NAMALWA (cell line): ENCODE measurements around the gene DDX17.

ENCODE experiments used
- DNase-seq: peaks from one replicate; pipeline ENCODE4 v3.0.0-alpha.2; 2015; ENCODE audit warnings: low spot score

DDX17 gene

GRCh38 chr22:38448945-38449745 is 57.0 kb downstream of the DDX17 start:
- no peak for DNase-seq

- DNase-seq, result no peak
Measured at GRCh38 chr22:38446018-38446601, 60.0 kb downstream of the DDX17 start.

- DNase-seq, result no peak
Measured at GRCh38 chr22:38444783-38445182, 61.3 kb downstream of the DDX17 start.

GRCh38 chr22:38443628-38444521 is 62.2 kb downstream of the DDX17 start:
- no peak for DNase-seq

GRCh38 chr22:38442967-38443627 is 63.0 kb downstream of the DDX17 start:
- no peak for DNase-seq

- DNase-seq, result no peak
Measured at GRCh38 chr22:38441620-38442287, 64.4 kb downstream of the DDX17 start.

GRCh38 chr22:38440747-38441350 is 65.3 kb downstream of the DDX17 start:
- no peak for DNase-seq

- no peak for DNase-seq
Measured at GRCh38 chr22:38437416-38437815, 68.7 kb downstream of the DDX17 start.

- no peak for DNase-seq
Measured at GRCh38 chr22:38436629-38437395, 69.3 kb downstream of the DDX17 start.

GRCh38 chr22:38435965-38436364 is 70.1 kb downstream of the DDX17 start:
- DNase-seq, result no peak

GRCh38 chr22:38435010-38435409 is 71.1 kb downstream of the DDX17 start:
- no peak for DNase-seq

- no peak for DNase-seq
Measured at GRCh38 chr22:38433871-38434270, 72.2 kb downstream of the DDX17 start.
